ENCODE measurements around the gene ARID1B.
"Not testable (repeated sequence)": the region's sequence is repeated elsewhere in the genome, so short reads cannot be mapped to it uniquely, and the experiment has no call there.

The ARID1B gene

GRCh38 chr6:156972145-156972544, 195.0 kb downstream of the ARID1B start:
- no peak for DNase-seq

- no peak for DNase-seq
Observed at GRCh38 chr6:156974830-156975261, 197.7 kb downstream of the ARID1B start.

GRCh38 chr6:156975414-156975813, 198.2 kb downstream of the ARID1B start:
- no peak for DNase-seq

GRCh38 chr6:156976216-156977127, 199.3 kb downstream of the ARID1B start:
- no peak for DNase-seq

GRCh38 chr6:156977527-156978291, 200.5 kb downstream of the ARID1B start:
- DNase-seq = no peak

- DNase-seq = no peak
Observed at GRCh38 chr6:156978948-156979347, 201.8 kb downstream of the ARID1B start.

GRCh38 chr6:156980515-156980914, 203.3 kb downstream of the ARID1B start:
- no peak for DNase-seq

- DNase-seq = no peak
Observed at GRCh38 chr6:156980948-156981347, 203.8 kb downstream of the ARID1B start.

- DNase-seq = no peak
Observed at GRCh38 chr6:156982168-156982567, 205.0 kb downstream of the ARID1B start.

- DNase-seq = not testable (repeated sequence)
Observed at GRCh38 chr6:156982864-156983263, 205.7 kb downstream of the ARID1B start.

GRCh38 chr6:156984178-156984738, 207.1 kb downstream of the ARID1B start:
- no peak for DNase-seq

- DNase-seq = no peak
Observed at GRCh38 chr6:156985309-156985708, 208.1 kb downstream of the ARID1B start.

- DNase-seq = no peak
Observed at GRCh38 chr6:156988276-156989158, 211.3 kb downstream of the ARID1B start.

GRCh38 chr6:156989159-156989806, 212.1 kb downstream of the ARID1B start:
- no peak for DNase-seq

- DNase-seq = no peak
Observed at GRCh38 chr6:156992020-156992804, 215.0 kb downstream of the ARID1B start.

GRCh38 chr6:156993713-156994112, 216.5 kb downstream of the ARID1B start:
- DNase-seq = no peak

GRCh38 chr6:156994215-156995076, 217.3 kb downstream of the ARID1B start:
- no peak for DNase-seq

- no peak for DNase-seq
Observed at GRCh38 chr6:156995502-156995901, 218.3 kb downstream of the ARID1B start.

- no peak for DNase-seq
Observed at GRCh38 chr6:156996265-156996664, 219.1 kb downstream of the ARID1B start.

- DNase-seq = no peak
Observed at GRCh38 chr6:156998794-156999330, 221.7 kb downstream of the ARID1B start.
